Activated B cell treated with CpG ODN at 0.5 μM for 24 hours (primary cell): ENCODE data around the gene ALKBH5. TPM values are rescaled to one million over a fixed set of nuclear protein-coding genes. Genes with fewer than 3 reads are reported as not detected.
A peak's percentile ranks its signal among the peaks of the same experiment; 100 is the strongest.

Experiments
- ATAC-seq: fragments of 200-7000 bp; cut with Tn5 transposase; one replicate; pipeline ENCODE4 v1.10.0; 2021; ENCODE audit warnings: low read depth, mild to moderate bottlenecking, moderate library complexity
- CTCF ChIA-PET: fragments of 350-600 bp; sonication (Branson Sonifier 250); formaldehyde crosslinking; loops from one replicate; lab custom pipeline; 2021; ENCODE audit warnings: antibody characterized with exemption; lab: Charles Lee
- POLR2A ChIA-PET: fragments of 350-600 bp; sonication (Branson Sonifier 250); formaldehyde crosslinking; loops from one replicate; lab custom pipeline; 2021; ENCODE audit warnings: antibody characterized with exemption; lab: Charles Lee
- DNase-seq: peaks from one replicate; pipeline ENCODE4 v3.0.0; 2022
- H3K27ac Mint-ChIP-seq: one replicate; pipeline ENCODE4 v1.8.0; 2020; ENCODE audit warnings: mixed read lengths
- H3K27me3 Mint-ChIP-seq: one replicate; pipeline ENCODE4 v1.8.0; 2021; ENCODE audit warnings: mixed read lengths
- H3K36me3 Mint-ChIP-seq: one replicate; pipeline ENCODE4 v1.8.0; 2021; ENCODE audit warnings: low read depth, mixed read lengths
- H3K4me1 Mint-ChIP-seq: one replicate; pipeline ENCODE4 v1.8.0; 2021; ENCODE audit warnings: mixed read lengths
- H3K4me3 Mint-ChIP-seq: one replicate; pipeline ENCODE4 v1.8.0; 2020; ENCODE audit warnings: mild to moderate bottlenecking, mixed read lengths
- H3K9me3 Mint-ChIP-seq: one replicate; pipeline ENCODE4 v1.8.0; 2020; ENCODE audit warnings: mixed read lengths
- intact Hi-C: fragments of 100-400 bp; cut with micrococcal nuclease; formaldehyde crosslinking; loops from one replicate; pipeline ENCODE4 v1.15.1; 2024
- total RNA-seq: library from RNA; stranded (reverse); gene quantifications from 2 replicates; pipeline ENCODE4 v1.2.3, GENCODE V29; 2022
- TF ChIP-seq, protein P1 (sequence below): fragments of 200-600 bp; IDR thresholded peaks from one replicate; pipeline ENCODE4 v1.8.0; 2022; ENCODE audit warnings: antibody characterized with exemption, mild to moderate bottlenecking

Gene ALKBH5
- total RNA-seq, 1 donor from 2014 or later: 74.6 TPM

DNA sequence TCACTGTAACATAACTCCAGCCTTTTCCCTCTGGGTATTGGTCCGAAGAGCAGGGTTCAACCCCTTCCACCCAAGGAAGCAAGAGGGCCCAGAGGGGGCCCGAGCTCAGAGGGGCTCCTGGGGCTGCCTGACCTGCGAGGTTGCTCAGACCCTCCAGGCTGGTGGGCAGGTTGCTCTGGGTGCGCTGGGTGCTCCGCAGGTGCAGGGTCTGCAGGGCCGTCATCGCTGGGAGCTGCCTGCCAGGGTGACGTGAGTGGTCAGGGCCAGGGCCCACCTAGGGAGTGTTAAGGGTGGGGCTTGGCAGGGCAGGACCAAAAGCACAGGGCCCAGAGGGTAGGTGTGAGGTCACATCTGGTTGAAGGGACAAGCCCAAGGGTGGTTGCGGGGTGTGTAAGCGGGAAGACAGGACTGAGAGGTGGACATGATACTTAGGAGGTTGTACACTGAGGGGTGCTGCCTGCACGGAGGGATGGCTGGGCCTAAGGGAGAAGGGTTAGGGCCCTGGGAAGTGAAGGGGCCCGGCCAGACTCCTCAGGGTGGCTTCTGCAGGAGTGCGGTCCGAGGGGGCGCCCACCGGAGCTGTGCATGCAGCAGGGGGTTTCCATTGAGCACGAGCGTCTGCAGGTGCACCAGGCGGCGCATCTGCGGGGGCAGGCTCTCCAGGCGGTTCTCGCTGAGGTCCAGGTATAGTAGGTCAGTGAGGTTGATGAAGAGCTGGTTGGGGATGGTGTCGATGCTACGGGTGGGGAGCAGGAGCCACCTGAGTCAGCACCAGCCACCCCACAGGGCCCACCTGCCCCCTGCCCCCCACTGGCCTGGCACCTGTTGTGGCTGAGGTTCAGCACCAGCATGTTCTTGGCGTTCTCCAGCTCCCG, 70.6 kb downstream of the ALKBH5 start:
- intact Hi-C loops: no loop called here
- Mint-ChIP-seq H3K27ac (no peak overlapping the region), H3K27me3 (no peaks in the 10 kb centered on the region), H3K4me1 (peaks cover 20% of the 10 kb centered on the region), H3K9me3 (no peaks in the 10 kb centered on the region), H3K36me3 (peaks cover 72% of the 10 kb centered on the region), H3K4me3 (no peak overlapping the region)
- no peak for DNase-seq
- POLR2A ChIA-PET: no interaction called here
- TF ChIP-seq, protein P1, sequence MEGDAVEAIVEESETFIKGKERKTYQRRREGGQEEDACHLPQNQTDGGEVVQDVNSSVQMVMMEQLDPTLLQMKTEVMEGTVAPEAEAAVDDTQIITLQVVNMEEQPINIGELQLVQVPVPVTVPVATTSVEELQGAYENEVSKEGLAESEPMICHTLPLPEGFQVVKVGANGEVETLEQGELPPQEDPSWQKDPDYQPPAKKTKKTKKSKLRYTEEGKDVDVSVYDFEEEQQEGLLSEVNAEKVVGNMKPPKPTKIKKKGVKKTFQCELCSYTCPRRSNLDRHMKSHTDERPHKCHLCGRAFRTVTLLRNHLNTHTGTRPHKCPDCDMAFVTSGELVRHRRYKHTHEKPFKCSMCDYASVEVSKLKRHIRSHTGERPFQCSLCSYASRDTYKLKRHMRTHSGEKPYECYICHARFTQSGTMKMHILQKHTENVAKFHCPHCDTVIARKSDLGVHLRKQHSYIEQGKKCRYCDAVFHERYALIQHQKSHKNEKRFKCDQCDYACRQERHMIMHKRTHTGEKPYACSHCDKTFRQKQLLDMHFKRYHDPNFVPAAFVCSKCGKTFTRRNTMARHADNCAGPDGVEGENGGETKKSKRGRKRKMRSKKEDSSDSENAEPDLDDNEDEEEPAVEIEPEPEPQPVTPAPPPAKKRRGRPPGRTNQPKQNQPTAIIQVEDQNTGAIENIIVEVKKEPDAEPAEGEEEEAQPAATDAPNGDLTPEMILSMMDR: no peak
- CTCF ChIA-PET: interaction anchor here (0.6 kb wide), 1 partner anchor 21 kb away, joined by 3 read pairs; no protein-coding TSS in a partner anchor
- no peak for ATAC-seq

GRCh38 chr17:18254888-18255649, 71.4 kb downstream of the ALKBH5 start:
- no peaks in the 10 kb centered on the region for H3K27me3 Mint-ChIP-seq
- ChIA-PET POLR2A (no interaction called here), CTCF (interaction anchor here (1.1 kb wide), 1 partner anchor 38 kb away, joined by 3 read pairs; no protein-coding TSS in a partner anchor)
- intact Hi-C loops: no loop called here
- peaks cover 26% of the 10 kb centered on the region for H3K4me1 Mint-ChIP-seq
- no peaks in the 10 kb centered on the region for H3K9me3 Mint-ChIP-seq
- DNase-seq: no peak
- no peak for ATAC-seq
- TF ChIP-seq, protein P1: no peak
- peaks cover 63% of the 10 kb centered on the region for H3K36me3 Mint-ChIP-seq
- no peak overlapping the region for H3K4me3 Mint-ChIP-seq
- H3K27ac Mint-ChIP-seq: no peak overlapping the region

DNA sequence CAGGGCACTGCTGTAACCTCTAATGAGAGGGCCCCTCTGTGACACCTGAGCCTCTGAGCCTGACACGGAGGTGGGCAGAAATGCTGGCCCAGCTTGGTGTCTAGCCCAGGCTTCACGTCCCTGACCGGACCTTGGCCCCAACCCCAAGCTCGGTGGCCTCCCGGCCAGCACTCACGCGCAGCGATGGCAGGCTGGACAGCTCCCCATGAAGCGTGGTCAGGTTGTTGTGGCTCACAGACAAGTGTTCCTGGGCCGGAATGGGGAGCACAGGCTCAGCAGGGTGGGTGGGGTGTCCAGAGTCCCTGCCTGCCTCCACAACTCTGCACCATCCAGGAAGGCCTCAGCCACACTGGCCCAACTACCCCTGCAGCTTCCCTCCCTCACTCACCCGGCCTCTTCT, 72.7 kb downstream of the ALKBH5 start:
- TF ChIP-seq, protein P1: no peak
- no peak for ATAC-seq
- no peak for DNase-seq
- Mint-ChIP-seq H3K27me3 (no peaks in the 10 kb centered on the region), H3K4me1 (peaks cover 32% of the 10 kb centered on the region), H3K4me3 (peak overlapping the region; percentile 35), H3K36me3 (peaks cover 50% of the 10 kb centered on the region), H3K27ac (no peak overlapping the region), H3K9me3 (no peaks in the 10 kb centered on the region)
- ChIA-PET POLR2A (interaction anchor here (0.7 kb wide), 1 partner anchor 1122 kb away, joined by 3 read pairs; the partner anchor contains the start of gene MAPK7), CTCF (no interaction called here)
- intact Hi-C loops: no loop called here

DNA sequence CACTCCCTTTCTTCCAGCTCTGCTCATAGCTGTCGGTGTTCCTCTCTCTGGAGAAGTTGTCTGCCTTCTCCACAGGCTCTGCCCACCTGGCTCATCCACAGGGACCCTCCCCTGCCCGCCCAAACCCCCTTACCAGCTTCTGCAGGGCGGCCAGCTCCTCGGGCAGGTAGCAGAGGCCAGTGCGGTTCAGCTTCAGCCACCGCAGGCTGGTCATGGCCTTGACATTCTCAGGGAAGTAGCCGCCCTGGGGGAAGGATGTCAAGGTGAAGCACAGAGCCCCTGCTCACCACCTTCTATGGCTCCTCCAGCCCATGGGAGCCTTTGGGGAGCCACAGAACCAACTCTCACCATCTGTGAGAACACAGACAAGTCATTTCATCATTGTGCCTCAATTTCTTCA, 73.1 kb downstream of the ALKBH5 start:
- Mint-ChIP-seq H3K9me3 (no peaks in the 10 kb centered on the region), H3K4me1 (peaks cover 36% of the 10 kb centered on the region), H3K27me3 (no peaks in the 10 kb centered on the region), H3K36me3 (peaks cover 46% of the 10 kb centered on the region), H3K4me3 (peak overlapping the region; percentile 96), H3K27ac (no peak overlapping the region)
- intact Hi-C loops: no loop called here
- CTCF ChIA-PET: no interaction called here
- TF ChIP-seq, protein P1: no peak
- POLR2A ChIA-PET: interaction anchor here (0.7 kb wide), 1 partner anchor 1121 kb away, joined by 3 read pairs; the partner anchor contains the start of gene MAPK7
- ATAC-seq: no peak
- DNase-seq: no peak
